ENCODE results near the gene VPS18. TPM values are rescaled to one million over a fixed set of nuclear protein-coding genes. Genes with fewer than 3 reads are reported as not detected.

VPS18 gene
- total RNA-seq, 1 experiment from 2014 or later, result 23.8 TPM

DNA sequence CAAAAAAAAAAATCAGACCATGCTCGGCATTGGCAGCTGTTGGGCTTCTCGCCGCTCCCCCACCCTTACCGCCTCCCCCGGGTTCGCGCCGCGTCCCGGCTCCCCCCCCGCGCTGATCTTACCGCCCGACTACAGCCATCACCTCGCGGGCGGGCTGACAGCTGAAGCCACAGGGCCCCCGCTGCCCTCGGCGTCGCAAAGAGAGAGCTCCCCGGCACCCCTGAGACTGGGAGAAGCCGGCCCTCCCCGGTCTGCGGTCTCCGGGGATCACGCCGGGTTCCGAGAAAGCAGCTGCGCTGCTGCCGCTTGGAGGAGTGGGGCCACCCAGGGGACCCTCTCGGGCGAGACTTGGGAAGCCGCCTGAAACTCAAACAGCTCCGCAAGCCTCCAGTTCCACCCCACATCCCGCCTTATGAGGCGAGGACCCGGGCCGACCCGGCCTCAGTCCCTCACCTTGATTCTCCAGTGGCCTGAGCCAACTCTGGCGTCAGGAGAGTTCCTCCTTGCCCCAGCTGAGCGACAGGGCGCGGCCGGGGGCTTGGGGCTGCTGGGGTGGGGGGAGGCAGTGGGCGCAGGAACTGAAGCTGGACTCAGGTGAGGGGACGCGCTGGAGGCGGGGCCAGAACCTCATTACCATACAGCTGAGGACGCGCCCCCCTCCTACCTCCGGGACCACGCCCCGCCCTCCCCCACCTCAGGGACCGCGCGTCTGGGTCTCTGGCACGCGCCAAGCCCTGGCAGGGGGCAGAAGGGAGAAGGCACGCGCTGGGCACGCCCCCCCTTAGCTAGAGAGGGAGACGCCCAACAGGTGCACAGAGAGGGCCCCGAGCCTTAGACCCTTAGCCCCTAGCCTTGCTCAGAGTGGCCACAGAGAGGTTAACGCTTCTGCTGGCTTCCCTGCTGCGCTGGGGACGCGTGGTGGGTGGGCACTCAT is 33.9 kb downstream of the VPS18 start:
- H3K4me1 ChIP-seq (ENCODE audit: insufficient read depth, low read length, poor library complexity, severe bottlenecking), result peaks cover 52% of the 10 kb centered on the region
- TF ChIP-seq, protein P1, sequence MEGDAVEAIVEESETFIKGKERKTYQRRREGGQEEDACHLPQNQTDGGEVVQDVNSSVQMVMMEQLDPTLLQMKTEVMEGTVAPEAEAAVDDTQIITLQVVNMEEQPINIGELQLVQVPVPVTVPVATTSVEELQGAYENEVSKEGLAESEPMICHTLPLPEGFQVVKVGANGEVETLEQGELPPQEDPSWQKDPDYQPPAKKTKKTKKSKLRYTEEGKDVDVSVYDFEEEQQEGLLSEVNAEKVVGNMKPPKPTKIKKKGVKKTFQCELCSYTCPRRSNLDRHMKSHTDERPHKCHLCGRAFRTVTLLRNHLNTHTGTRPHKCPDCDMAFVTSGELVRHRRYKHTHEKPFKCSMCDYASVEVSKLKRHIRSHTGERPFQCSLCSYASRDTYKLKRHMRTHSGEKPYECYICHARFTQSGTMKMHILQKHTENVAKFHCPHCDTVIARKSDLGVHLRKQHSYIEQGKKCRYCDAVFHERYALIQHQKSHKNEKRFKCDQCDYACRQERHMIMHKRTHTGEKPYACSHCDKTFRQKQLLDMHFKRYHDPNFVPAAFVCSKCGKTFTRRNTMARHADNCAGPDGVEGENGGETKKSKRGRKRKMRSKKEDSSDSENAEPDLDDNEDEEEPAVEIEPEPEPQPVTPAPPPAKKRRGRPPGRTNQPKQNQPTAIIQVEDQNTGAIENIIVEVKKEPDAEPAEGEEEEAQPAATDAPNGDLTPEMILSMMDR (conservative IDR thresholded peaks at IDR 0.05; ENCODE audit: low read depth, low read length), result no peak
- TF ChIP-seq EZH2 (IDR thresholded peaks at IDR 0.05; ENCODE audit: borderline replicate concordance, low read depth, low read length, poor library complexity, severe bottlenecking), result no peak
- no peak for DNase-seq (ENCODE audit: low spot score)
- no TSS peak for BruUV-seq (replicated peaks)
- H3K27me3 ChIP-seq (replicated peaks; ENCODE audit: insufficient read depth, low read depth, low read length, poor library complexity), result peaks cover 66% of the 10 kb centered on the region
- POLR2A ChIA-PET (ENCODE audit: low non-redundant PET), result interaction anchor here (0.5 to 1.1 kb wide), 5 partner anchors 10 to 336 kb away, joined by 3 to 9 read pairs (median 5); no protein-coding TSS in a partner anchor
- no peaks in the 10 kb centered on the region for H3K36me3 ChIP-seq (ENCODE audit: insufficient read depth, low read length, poor library complexity, severe bottlenecking)
- CTCF ChIA-PET, result interaction anchor here (0.6 to 0.7 kb wide), 3 partner anchors 30 to 44 kb away, joined by 5 to 9 read pairs (median 6); no protein-coding TSS in a partner anchor
- intact Hi-C loops (cut with micrococcal nuclease; ENCODE audit: unreplicated experiment), result no loop called here
- H3K9me3 ChIP-seq (ENCODE audit: low read depth, low read length, poor library complexity, severe bottlenecking), result no peaks in the 10 kb centered on the region
- H3K27ac ChIP-seq (ENCODE audit: low read depth, low read length, poor library complexity, severe bottlenecking), result no peak overlapping the region
- H3K4me3 ChIP-seq (ENCODE audit: low read depth, low read length, poor library complexity, severe bottlenecking), result peak overlapping the region; percentile 38

DNA sequence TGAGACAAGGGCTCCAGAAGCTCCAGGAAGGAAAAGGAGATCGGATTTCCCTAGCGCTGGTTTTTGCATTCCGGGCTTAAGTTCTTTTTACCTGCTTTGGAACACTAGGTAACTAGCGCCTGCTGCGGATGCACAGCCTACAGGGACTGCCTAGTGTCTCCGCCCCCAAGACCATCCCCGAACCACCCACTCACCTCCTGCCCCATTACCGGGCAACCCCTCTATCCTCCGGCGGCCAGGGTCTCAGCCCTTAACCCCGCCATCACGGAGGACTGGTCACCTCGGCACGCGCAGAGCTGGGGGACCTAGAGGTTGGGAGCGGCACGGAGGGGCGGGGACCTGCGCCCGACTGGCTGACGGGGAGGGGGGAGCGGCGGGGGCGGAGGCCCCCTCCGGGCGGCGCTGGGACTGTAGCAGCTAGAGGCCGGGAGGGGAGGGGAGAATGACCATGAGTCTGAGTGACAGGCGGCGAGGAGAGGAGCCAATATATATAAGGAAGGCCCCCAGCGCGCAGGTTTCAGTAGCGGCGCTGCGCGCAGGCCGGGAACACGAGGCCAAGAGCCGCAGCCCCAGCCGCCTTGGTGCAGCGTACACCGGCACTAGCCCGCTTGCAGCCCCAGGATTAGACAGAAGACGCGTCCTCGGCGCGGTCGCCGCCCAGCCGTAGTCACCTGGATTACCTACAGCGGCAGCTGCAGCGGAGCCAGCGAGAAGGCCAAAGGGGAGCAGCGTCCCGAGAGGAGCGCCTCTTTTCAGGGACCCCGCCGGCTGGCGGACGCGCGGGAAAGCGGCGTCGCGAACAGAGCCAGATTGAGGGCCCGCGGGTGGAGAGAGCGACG is 34.8 kb downstream of the VPS18 start, which contains the start of gene DLL4:
DLL4 (plus strand) TSS at position 520 of the 839 bp plus-strand sequence. CDS start 329 bp downstream, outside the sequence.
- CTCF ChIA-PET, result interaction anchor here (0.6 to 1.5 kb wide), 2 partner anchors 12 to 37 kb away, joined by 3 to 5 read pairs; no protein-coding TSS in a partner anchor
- peak within 1 kb of the TSS; percentile 38 for H3K4me3 ChIP-seq (ENCODE audit: low read depth, low read length, poor library complexity, severe bottlenecking)
- peaks cover 66% of the 10 kb centered on the region for H3K27me3 ChIP-seq (replicated peaks; ENCODE audit: insufficient read depth, low read depth, low read length, poor library complexity)
- POLR2A ChIA-PET (ENCODE audit: low non-redundant PET), result interaction anchor here (0.7 kb wide), 1 partner anchor 337 kb away, joined by 9 read pairs; no protein-coding TSS in a partner anchor
- peak; percentile 71 for DNase-seq (ENCODE audit: low spot score)
- intact Hi-C loops (cut with micrococcal nuclease; ENCODE audit: unreplicated experiment), result no loop called here
- no peak within 1 kb of the TSS for H3K27ac ChIP-seq (ENCODE audit: low read depth, low read length, poor library complexity, severe bottlenecking)
- no peaks in the 10 kb centered on the region for H3K36me3 ChIP-seq (ENCODE audit: insufficient read depth, low read length, poor library complexity, severe bottlenecking)
- peak; percentile 81 for TF ChIP-seq EZH2 (IDR thresholded peaks at IDR 0.05; ENCODE audit: borderline replicate concordance, low read depth, low read length, poor library complexity, severe bottlenecking)
- TF ChIP-seq, protein P1 (conservative IDR thresholded peaks at IDR 0.05; ENCODE audit: low read depth, low read length), result no peak
- no TSS peak for BruUV-seq (replicated peaks)
- peaks cover 52% of the 10 kb centered on the region for H3K4me1 ChIP-seq (ENCODE audit: insufficient read depth, low read length, poor library complexity, severe bottlenecking)
- H3K9me3 ChIP-seq (ENCODE audit: low read depth, low read length, poor library complexity, severe bottlenecking), result no peaks in the 10 kb centered on the region

All from A673 (cell line).